ENCODE measurements around the gene KCNA10.

The KCNA10 gene

GRCh38 chr1:110481968-110482623 lies 36.9 kb downstream of the KCNA10 start:
- Histone ChIP-seq H3K27me3 (ENCODE audit: control insufficient read depth in 2 of 2, insufficient read depth in 2 of 2, low read length in 2 of 2) (peaks cover 0 to 3% of the 10 kb centered on the region in 2 donors), H3K4me3 (ENCODE audit: low read length in 2 of 2) (no peak overlapping the region), H3K36me3 (ENCODE audit: control insufficient read depth in 2 of 2, insufficient read depth in 2 of 2, low read length in 2 of 2) (no peaks in the 10 kb centered on the region), H3K27ac (ENCODE audit: low read depth in 2 of 2, low read length in 2 of 2) (no peak overlapping the region), H3K9ac (ENCODE audit: low read depth in 1 of 2, low read length in 2 of 2) (no peak overlapping the region), H3K9me3 (ENCODE audit: control insufficient read depth in 2 of 2, low read length in 2 of 2) (no peaks in the 10 kb centered on the region), H3K4me1 (ENCODE audit: control insufficient read depth in 2 of 2, insufficient read depth in 2 of 2, low read length in 2 of 2) (peaks cover 0 to 21% of the 10 kb centered on the region in 2 donors)

DNA sequence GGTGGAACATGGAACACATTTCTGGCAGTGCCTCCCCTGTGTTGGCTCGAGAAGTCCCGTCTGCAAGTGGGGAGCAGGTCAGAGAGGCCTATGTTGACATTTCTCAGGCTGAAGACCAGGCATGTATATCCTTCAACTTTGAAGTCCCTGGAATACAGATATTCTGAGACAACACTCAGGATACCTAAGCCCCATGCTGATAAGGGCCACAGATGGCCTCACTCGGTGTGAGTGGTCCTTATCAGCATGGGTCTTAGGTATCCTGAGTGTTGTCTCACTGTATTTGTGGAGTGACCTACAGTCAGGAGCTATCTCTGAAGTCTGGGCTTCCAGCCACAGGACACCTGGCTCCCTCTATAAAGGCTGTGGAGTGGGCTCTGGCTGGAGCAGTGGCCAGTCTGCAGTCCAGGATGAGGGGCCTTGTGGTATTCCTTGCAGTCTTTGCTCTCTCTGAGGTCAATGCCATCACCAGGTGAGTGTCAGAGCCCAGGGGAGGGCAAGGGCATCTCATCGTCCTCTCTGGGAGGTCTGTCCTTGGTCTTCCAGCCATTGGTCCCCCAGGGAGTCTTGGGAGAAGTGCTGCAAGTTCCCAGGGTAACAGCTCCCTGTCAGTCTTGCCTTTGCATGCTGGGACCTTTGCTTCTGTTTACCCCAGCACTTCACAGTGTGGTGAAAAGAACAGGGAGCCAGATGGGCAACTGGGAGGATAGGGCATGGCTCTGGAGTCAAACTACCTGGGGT lies 38.4 kb downstream of the KCNA10 start:
- Histone ChIP-seq H3K4me3 (ENCODE audit: low read length in 2 of 2) (no peak overlapping the region), H3K27ac (ENCODE audit: low read depth in 2 of 2, low read length in 2 of 2) (no peak overlapping the region), H3K36me3 (ENCODE audit: control insufficient read depth in 2 of 2, insufficient read depth in 2 of 2, low read length in 2 of 2) (no peaks in the 10 kb centered on the region), H3K9ac (ENCODE audit: low read depth in 1 of 2, low read length in 2 of 2) (no peak overlapping the region), H3K9me3 (ENCODE audit: control insufficient read depth in 2 of 2, low read length in 2 of 2) (no peaks in the 10 kb centered on the region), H3K27me3 (ENCODE audit: control insufficient read depth in 2 of 2, insufficient read depth in 2 of 2, low read length in 2 of 2) (peaks cover 0 to 3% of the 10 kb centered on the region in 2 donors), H3K4me1 (ENCODE audit: control insufficient read depth in 2 of 2, insufficient read depth in 2 of 2, low read length in 2 of 2) (peaks cover 0 to 31% of the 10 kb centered on the region in 2 donors)

DNA sequence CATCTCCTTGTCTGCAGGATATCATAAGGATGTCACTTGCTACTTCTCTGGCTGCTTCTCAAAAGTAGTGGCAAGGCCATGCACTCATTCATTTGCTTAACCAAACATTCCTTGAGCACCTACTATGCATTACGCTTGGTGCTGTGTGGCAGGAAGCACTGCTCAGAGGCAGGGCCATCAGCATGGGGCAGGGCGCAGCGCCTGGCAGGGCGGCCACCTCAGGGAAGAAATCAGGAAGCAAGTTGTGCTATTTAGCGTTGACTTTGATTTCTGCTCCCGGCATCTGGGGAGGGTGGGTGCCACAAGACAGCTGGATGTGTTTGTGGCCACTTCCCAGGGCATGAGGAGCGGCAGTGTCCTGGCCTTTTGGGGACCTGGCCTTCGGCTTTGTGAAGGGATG lies 40.1 kb downstream of the KCNA10 start:
- H3K27me3 ChIP-seq (ENCODE audit: control insufficient read depth in 2 of 2, insufficient read depth in 2 of 2, low read length in 2 of 2) = peaks cover 0 to 2% of the 10 kb centered on the region in 2 donors
- H3K9ac ChIP-seq (ENCODE audit: low read depth in 1 of 2, low read length in 2 of 2) = no peak overlapping the region
- H3K36me3 ChIP-seq (ENCODE audit: control insufficient read depth in 2 of 2, insufficient read depth in 2 of 2, low read length in 2 of 2) = no peaks in the 10 kb centered on the region
- peak overlapping the region in 1 of 2 donors; percentile 13 for H3K27ac ChIP-seq (ENCODE audit: low read depth in 2 of 2, low read length in 2 of 2)
- no peaks in the 10 kb centered on the region for H3K9me3 ChIP-seq (ENCODE audit: control insufficient read depth in 2 of 2, low read length in 2 of 2)
- H3K4me1 ChIP-seq (ENCODE audit: control insufficient read depth in 2 of 2, insufficient read depth in 2 of 2, low read length in 2 of 2) = peaks cover 0 to 31% of the 10 kb centered on the region in 2 donors
- no peak overlapping the region for H3K4me3 ChIP-seq (ENCODE audit: low read length in 2 of 2)

DNA sequence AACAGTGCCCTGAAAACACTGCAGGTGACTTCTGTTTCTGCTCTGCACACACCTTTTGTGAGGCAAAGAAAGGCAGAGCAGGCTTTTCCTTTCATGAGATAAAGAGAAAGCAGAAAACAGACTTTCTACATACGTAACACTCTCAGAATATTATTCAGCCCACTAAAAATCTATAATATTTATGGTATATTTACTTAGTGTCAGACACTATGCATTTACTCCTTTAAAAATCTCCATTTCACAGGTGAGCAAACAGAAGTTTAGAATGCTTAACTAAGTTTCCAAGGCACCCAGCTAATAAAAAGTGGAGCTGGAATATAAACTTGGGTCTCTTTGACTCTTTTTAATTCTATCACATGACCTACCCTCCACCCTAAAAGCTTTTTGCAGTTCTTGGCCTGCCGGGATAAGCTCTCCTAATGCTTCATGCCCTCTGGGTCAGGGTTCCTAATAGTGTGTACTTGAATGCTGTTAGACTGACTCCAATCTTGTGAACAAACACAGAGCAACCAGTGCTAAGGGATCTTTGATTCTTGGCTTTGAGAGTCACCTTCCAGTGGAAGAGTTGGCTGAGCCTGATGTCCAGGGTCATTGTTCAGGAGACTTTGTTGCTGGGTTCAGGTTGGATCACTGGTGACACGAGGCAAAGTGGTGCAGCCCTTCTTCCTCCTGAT lies 40.9 kb downstream of the KCNA10 start:
- Histone ChIP-seq H3K9ac (ENCODE audit: low read depth in 1 of 2, low read length in 2 of 2) (no peak overlapping the region), H3K27me3 (ENCODE audit: control insufficient read depth in 2 of 2, insufficient read depth in 2 of 2, low read length in 2 of 2) (no peaks in the 10 kb centered on the region), H3K4me1 (ENCODE audit: control insufficient read depth in 2 of 2, insufficient read depth in 2 of 2, low read length in 2 of 2) (peaks cover 0 to 31% of the 10 kb centered on the region in 2 donors), H3K9me3 (ENCODE audit: control insufficient read depth in 2 of 2, low read length in 2 of 2) (no peaks in the 10 kb centered on the region), H3K36me3 (ENCODE audit: control insufficient read depth in 2 of 2, insufficient read depth in 2 of 2, low read length in 2 of 2) (no peaks in the 10 kb centered on the region), H3K27ac (ENCODE audit: low read depth in 2 of 2, low read length in 2 of 2) (peak overlapping the region in 1 of 2 donors; percentile 17), H3K4me3 (ENCODE audit: low read length in 2 of 2) (no peak overlapping the region)

GRCh38 chr1:110477445-110477957 lies 41.5 kb downstream of the KCNA10 start:
- no peaks in the 10 kb centered on the region for H3K27me3 ChIP-seq (ENCODE audit: control insufficient read depth in 2 of 2, insufficient read depth in 2 of 2, low read length in 2 of 2)
- H3K9me3 ChIP-seq (ENCODE audit: control insufficient read depth in 2 of 2, low read length in 2 of 2) = no peaks in the 10 kb centered on the region
- no peak overlapping the region for H3K9ac ChIP-seq (ENCODE audit: low read depth in 1 of 2, low read length in 2 of 2)
- no peak overlapping the region for H3K4me3 ChIP-seq (ENCODE audit: low read length in 2 of 2)
- H3K27ac ChIP-seq (ENCODE audit: low read depth in 2 of 2, low read length in 2 of 2) = peak overlapping the region in 1 of 2 donors; percentile 17
- no peaks in the 10 kb centered on the region for H3K36me3 ChIP-seq (ENCODE audit: control insufficient read depth in 2 of 2, insufficient read depth in 2 of 2, low read length in 2 of 2)
- peaks cover 0 to 31% of the 10 kb centered on the region in 2 donors for H3K4me1 ChIP-seq (ENCODE audit: control insufficient read depth in 2 of 2, insufficient read depth in 2 of 2, low read length in 2 of 2)

DNA sequence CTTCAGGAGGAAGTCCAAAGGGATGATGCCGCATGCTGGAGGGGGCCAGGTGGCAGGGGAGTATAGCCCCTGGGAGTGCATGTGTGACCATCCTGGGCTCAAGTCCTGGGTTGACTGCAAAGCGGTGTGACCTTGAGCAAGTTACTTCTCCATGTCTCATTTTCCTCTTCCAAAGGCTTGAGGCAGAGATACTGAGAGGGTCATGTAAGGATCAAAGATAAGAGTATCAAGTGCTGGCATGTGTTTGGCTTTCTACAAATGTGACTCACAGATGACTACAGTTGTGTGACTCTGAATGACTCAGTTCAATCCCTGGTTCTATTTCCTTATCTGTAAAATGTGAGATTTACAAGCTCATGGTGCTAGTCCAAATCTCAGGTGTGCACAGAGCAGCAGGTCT lies 41.9 kb downstream of the KCNA10 start:
- H3K27me3 ChIP-seq (ENCODE audit: control insufficient read depth in 2 of 2, insufficient read depth in 2 of 2, low read length in 2 of 2) = no peaks in the 10 kb centered on the region
- H3K4me3 ChIP-seq (ENCODE audit: low read length in 2 of 2) = no peak overlapping the region
- no peak overlapping the region for H3K27ac ChIP-seq (ENCODE audit: low read depth in 2 of 2, low read length in 2 of 2)

GRCh38 chr1:110476028-110476765 lies 42.8 kb downstream of the KCNA10 start:
- H3K4me1 ChIP-seq (ENCODE audit: control insufficient read depth in 2 of 2, insufficient read depth in 2 of 2, low read length in 2 of 2) = peaks cover 0 to 31% of the 10 kb centered on the region in 2 donors
- H3K9me3 ChIP-seq (ENCODE audit: control insufficient read depth in 2 of 2, low read length in 2 of 2) = no peaks in the 10 kb centered on the region
- no peak overlapping the region for H3K27ac ChIP-seq (ENCODE audit: low read depth in 2 of 2, low read length in 2 of 2)

More for the DNA sequence above, 41.9 kb downstream of the KCNA10 start:
- Histone ChIP-seq H3K9ac (ENCODE audit: low read depth in 1 of 2, low read length in 2 of 2) (no peak overlapping the region), H3K36me3 (ENCODE audit: control insufficient read depth in 2 of 2, insufficient read depth in 2 of 2, low read length in 2 of 2) (no peaks in the 10 kb centered on the region), H3K4me1 (ENCODE audit: control insufficient read depth in 2 of 2, insufficient read depth in 2 of 2, low read length in 2 of 2) (peaks cover 0 to 31% of the 10 kb centered on the region in 2 donors), H3K9me3 (ENCODE audit: control insufficient read depth in 2 of 2, low read length in 2 of 2) (no peaks in the 10 kb centered on the region)

DNA sequence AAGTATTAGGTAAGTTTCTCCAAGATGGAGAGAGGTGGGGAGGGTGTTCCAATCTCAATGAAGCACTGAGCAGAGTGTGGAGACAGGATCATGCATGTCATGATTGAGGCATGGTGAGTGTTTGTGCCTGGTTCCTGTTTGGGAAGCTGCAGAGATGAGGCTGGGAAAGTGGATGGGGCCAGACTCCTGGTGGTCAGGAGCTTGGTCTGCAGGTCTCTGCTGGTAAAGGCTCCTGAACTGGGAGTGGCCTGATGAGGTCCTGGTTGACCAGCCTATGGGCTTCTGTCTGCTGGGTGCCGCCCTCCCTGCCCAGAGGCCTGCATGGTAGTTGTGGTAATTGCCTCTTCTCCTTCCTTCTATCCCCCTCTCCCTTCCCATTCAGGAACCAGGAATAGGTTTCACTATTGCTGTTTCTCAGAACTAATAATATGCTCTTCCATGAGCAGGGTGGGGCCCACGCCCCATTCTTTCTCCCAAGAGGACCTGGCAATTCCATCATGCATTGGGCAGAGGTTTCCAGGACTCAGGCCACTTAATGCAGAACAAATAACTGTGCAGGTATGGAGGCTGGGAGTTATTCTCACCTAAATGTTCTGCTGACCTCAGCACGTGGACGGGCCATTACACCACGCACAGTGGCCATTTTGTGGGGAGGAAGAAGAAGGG lies 43.5 kb downstream of the KCNA10 start:
- H3K27me3 ChIP-seq (ENCODE audit: control insufficient read depth in 2 of 2, insufficient read depth in 2 of 2, low read length in 2 of 2) = no peaks in the 10 kb centered on the region
- no peak overlapping the region for H3K27ac ChIP-seq (ENCODE audit: low read depth in 2 of 2, low read length in 2 of 2)

More at GRCh38 chr1:110476028-110476765, 42.8 kb downstream of the KCNA10 start:
- Histone ChIP-seq H3K27me3 (ENCODE audit: control insufficient read depth in 2 of 2, insufficient read depth in 2 of 2, low read length in 2 of 2) (no peaks in the 10 kb centered on the region), H3K9ac (ENCODE audit: low read depth in 1 of 2, low read length in 2 of 2) (no peak overlapping the region), H3K36me3 (ENCODE audit: control insufficient read depth in 2 of 2, insufficient read depth in 2 of 2, low read length in 2 of 2) (no peaks in the 10 kb centered on the region), H3K4me3 (ENCODE audit: low read length in 2 of 2) (no peak overlapping the region)

GRCh38 chr1:110474444-110474843 lies 44.5 kb downstream of the KCNA10 start:
- Histone ChIP-seq H3K4me3 (ENCODE audit: low read length in 2 of 2) (no peak overlapping the region), H3K27me3 (ENCODE audit: control insufficient read depth in 2 of 2, insufficient read depth in 2 of 2, low read length in 2 of 2) (no peaks in the 10 kb centered on the region), H3K9me3 (ENCODE audit: control insufficient read depth in 2 of 2, low read length in 2 of 2) (no peaks in the 10 kb centered on the region), H3K4me1 (ENCODE audit: control insufficient read depth in 2 of 2, insufficient read depth in 2 of 2, low read length in 2 of 2) (peaks cover 0 to 30% of the 10 kb centered on the region in 2 donors), H3K27ac (ENCODE audit: low read depth in 2 of 2, low read length in 2 of 2) (no peak overlapping the region), H3K9ac (ENCODE audit: low read depth in 1 of 2, low read length in 2 of 2) (no peak overlapping the region), H3K36me3 (ENCODE audit: control insufficient read depth in 2 of 2, insufficient read depth in 2 of 2, low read length in 2 of 2) (no peaks in the 10 kb centered on the region)

More for the DNA sequence above, 43.5 kb downstream of the KCNA10 start:
- Histone ChIP-seq H3K9me3 (ENCODE audit: control insufficient read depth in 2 of 2, low read length in 2 of 2) (no peaks in the 10 kb centered on the region), H3K4me3 (ENCODE audit: low read length in 2 of 2) (no peak overlapping the region), H3K36me3 (ENCODE audit: control insufficient read depth in 2 of 2, insufficient read depth in 2 of 2, low read length in 2 of 2) (no peaks in the 10 kb centered on the region), H3K9ac (ENCODE audit: low read depth in 1 of 2, low read length in 2 of 2) (no peak overlapping the region), H3K4me1 (ENCODE audit: control insufficient read depth in 2 of 2, insufficient read depth in 2 of 2, low read length in 2 of 2) (peaks cover 0 to 31% of the 10 kb centered on the region in 2 donors)

Measured in mucosa of rectum (tissue), 2 donors.